HepG2 (cell line): ENCODE data around the gene ABCG1. TPM values are rescaled to one million over a fixed set of nuclear protein-coding genes. Genes with fewer than 3 reads are reported as not detected.

ENCODE experiments used
- ATAC-seq: fragments of 200-7000 bp; cut with Tn5 transposase; 3 replicates; pipeline ENCODE4 v1.9.1; 2020; ENCODE audit warnings: mild to moderate bottlenecking, moderate library complexity
- BruUV-seq: library from RNA; stranded (reverse); fragments of 400-500 nt; replicated peaks from 2 replicates; lab custom pipeline; 2021; lab: Mats Ljungman, UMichigan
- CTCF ChIA-PET: fragments of 300-600 bp; formaldehyde crosslinking; extraction: SDS; loops from one replicate; lab custom pipeline; 2021; ENCODE audit warnings: low total read pairs, inconsistent platforms, low intra/inter-chr PET ratio; lab: Yijun Ruan, JAX
- POLR2A ChIA-PET: fragments of 350-600 bp; sonication (Branson Sonifier 250); formaldehyde crosslinking; loops from one replicate; lab custom pipeline; 2020; ENCODE audit warnings: antibody characterized with exemption, inconsistent platforms; lab: Yijun Ruan, JAX
- DNase-seq: peaks from one replicate; pipeline ENCODE4 v3.0.0-alpha.2; 2015; ENCODE audit warnings: low spot score
- FAIRE-seq: peaks from 3 replicates; lab custom pipeline; 2011; peaks lifted over from hg19 to GRCh38; lab: Jason Lieb, UNC
- H2AFZ ChIP-seq: one replicate; pipeline ENCODE4 v1.6.1; 2011; ENCODE audit warnings: low read length, inconsistent platforms
- H3K27ac ChIP-seq: fragments of 300-600 bp; 3 replicates; pipeline ENCODE4 v1.8.0; 2011; ENCODE audit warnings: mixed run types, mild to moderate bottlenecking, mixed read lengths, low read length, inconsistent platforms; ENCODE audit not compliant: insufficient read depth; ENCODE audit errors: extremely low read length
- H3K27me3 ChIP-seq, 2 experiments: fragments of 200-600 bp in 1 of 2; 2 replicates in 1 of 2; 3 replicates in 1 of 2; pipeline versions ENCODE4 v1.6.0 to v1.8.0; 2011; ENCODE audit warnings: low read length in 2 of 2, mild to moderate bottlenecking in 2 of 2, moderate library complexity in 2 of 2, inconsistent platforms in 1 of 2; ENCODE audit not compliant: insufficient read depth in 2 of 2, control insufficient read depth in 1 of 2
- H3K36me3 ChIP-seq, 2 experiments: fragments of 200-600 bp in 1 of 2; replicated peaks in 1 of 2; 2 replicates in 1 of 2; 3 replicates in 1 of 2; pipeline versions ENCODE4 v1.5.1 to v1.8.0; 2011; ENCODE audit warnings: low read length in 2 of 2, inconsistent platforms in 1 of 2; ENCODE audit not compliant: insufficient read depth in 2 of 2, control insufficient read depth in 1 of 2
- H3K4me1 ChIP-seq: 2 replicates; pipeline ENCODE4 v1.5.1; 2012; ENCODE audit warnings: low read length, inconsistent platforms; ENCODE audit not compliant: insufficient read depth
- H3K4me2 ChIP-seq: 2 replicates; pipeline ENCODE4 v1.6.0; 2011; ENCODE audit warnings: low read depth, low read length, inconsistent platforms
- H3K4me3 ChIP-seq, 3 experiments: fragments of 200-600 bp in 1 of 3; sonication (generic), shearing (Covaris generic) in 1 of 3; replicated peaks in 1 of 3; 2 replicates each; pipeline ENCODE4 v1.5.1; 2011 to 2016; ENCODE audit warnings: low read length in 3 of 3, inconsistent platforms in 2 of 3, low read depth in 2 of 3, mild to moderate bottlenecking in 2 of 3, control low read depth in 1 of 3, mixed read lengths in 1 of 3; ENCODE audit not compliant: insufficient read depth in 1 of 3
- H3K79me2 ChIP-seq: one replicate; pipeline ENCODE4 v1.6.1; 2011; ENCODE audit warnings: low read length, inconsistent platforms; ENCODE audit not compliant: insufficient read depth
- H3K9ac ChIP-seq: 2 replicates; pipeline ENCODE4 v1.6.0; 2011; ENCODE audit warnings: mild to moderate bottlenecking, low read depth, low read length, inconsistent platforms; ENCODE audit not compliant: insufficient read depth
- H3K9me3 ChIP-seq: 2 replicates; pipeline ENCODE4 v1.5.1; 2012; ENCODE audit warnings: mild to moderate bottlenecking, low read length
- H4K20me1 ChIP-seq: 2 replicates; pipeline ENCODE4 v1.6.0; 2011; ENCODE audit warnings: inconsistent platforms, mild to moderate bottlenecking, low read length, moderate library complexity; ENCODE audit not compliant: insufficient read depth
- ARID2 ChIP-seq: sonication (generic); formaldehyde crosslinking; IDR thresholded peaks from 2 replicates; pipeline ENCODE4 v1.8.1; 2022; ENCODE audit warnings: mild to moderate bottlenecking, missing genetic modification reagents, borderline replicate concordance
- ELF3 ChIP-seq: IDR thresholded peaks from 2 replicates; pipeline ENCODE4 v1.6.1; 2016; ENCODE audit warnings: missing genetic modification reagents, missing compliant biosample characterization
- FOXP4 ChIP-seq: sonication (generic); formaldehyde crosslinking; IDR thresholded peaks from 2 replicates; pipeline ENCODE4 v1.4.0; 2020; ENCODE audit warnings: missing genetic modification reagents
- GATAD2A ChIP-seq: IDR thresholded peaks from 2 replicates; pipeline ENCODE4 v1.6.1; 2016
- KDM2A ChIP-seq: sonication (generic); formaldehyde crosslinking; IDR thresholded peaks from 2 replicates; pipeline ENCODE4 v1.4.0; 2020; ENCODE audit warnings: low read depth, missing genetic modification reagents, borderline replicate concordance
- NFKB2 ChIP-seq: sonication (generic); formaldehyde crosslinking; IDR thresholded peaks from 2 replicates; pipeline ENCODE4 v1.4.0; 2020; ENCODE audit warnings: missing genetic modification reagents, borderline replicate concordance
- PAF1 ChIP-seq: IDR thresholded peaks from 2 replicates; pipeline ENCODE4 v1.6.1; 2016; ENCODE audit warnings: missing genetic modification reagents, missing compliant biosample characterization
- ZFP36L1 ChIP-seq: sonication (generic); formaldehyde crosslinking; IDR thresholded peaks from 2 replicates; pipeline ENCODE4 v1.8.0; 2022; ENCODE audit warnings: mild to moderate bottlenecking, missing genetic modification reagents, moderate library complexity
- ZNF484 ChIP-seq: sonication (generic); formaldehyde crosslinking; IDR thresholded peaks from 2 replicates; pipeline ENCODE4 v1.5.1; 2020; ENCODE audit warnings: mild to moderate bottlenecking, low read depth, missing genetic modification reagents, borderline replicate concordance
- ZNF777 ChIP-seq: sonication (generic); formaldehyde crosslinking; IDR thresholded peaks from 2 replicates; pipeline ENCODE4 v1.4.0; 2020; ENCODE audit warnings: missing genetic modification reagents
- WGBS: methylation state at CpG from one replicate; pipeline ENCODE4 v1.1.6; 2017; ENCODE audit warnings: low lambda C conversion rate; 5-methylcytosine and 5-hydroxymethylcytosine counted together
- in situ Hi-C: cut with HindIII; loops from 2 replicates; pipeline ENCODE4 v1.10.0; 2017; ENCODE audit warnings: low pct_unique_long_range_greater_than_20kb; ENCODE audit not compliant: extremely low pct_ligation_motif_present
- intact Hi-C: fragments of 100-400 bp; cut with micrococcal nuclease; formaldehyde crosslinking; loops from one replicate; pipeline ENCODE4 v1.10.0; 2022; ENCODE audit not compliant: unreplicated experiment
- polyA plus RNA-seq, 8 experiments: library from polyadenylated mRNA; depleted of rRNA in 3 of 8; stranded (reverse) in 7 of 8; unstranded in 1 of 8; fragments of >200 nt; fragmentation: Illumina TruSeq in 4 of 8; extraction: Trizol in 4 of 8; gene quantifications; 2 replicates each; pipeline versions ENCODE4 v1.2.1 to v1.2.3, GENCODE V29; 2011 to 2016; ENCODE audit warnings: low read depth in 4 of 8, missing spikeins in 1 of 8, mixed read lengths in 1 of 8; ENCODE audit not compliant: insufficient read depth in 1 of 8
- total RNA-seq, 5 experiments: library from RNA; depleted of rRNA; stranded (reverse); fragments of >200 nt; fragmentation: Illumina TruSeq; extraction: Trizol; gene quantifications; 2 replicates each; pipeline ENCODE4 v1.2.3, GENCODE V29; 2016; ENCODE audit warnings: low read depth in 1 of 5
- TF ChIP-seq, protein P1 (sequence below): sonication (generic); formaldehyde crosslinking; conservative IDR thresholded peaks from 2 replicates; pipeline ENCODE4 v1.4.0; 2020; ENCODE audit warnings: missing genetic modification reagents

ABCG1 gene
- total and polyA plus RNA-seq, 2 of the 13 experiments (the other 11 are each of a cell fraction or from before 2014, with no cell fraction given) = 0.04 TPM; not detected in 1

DNA sequence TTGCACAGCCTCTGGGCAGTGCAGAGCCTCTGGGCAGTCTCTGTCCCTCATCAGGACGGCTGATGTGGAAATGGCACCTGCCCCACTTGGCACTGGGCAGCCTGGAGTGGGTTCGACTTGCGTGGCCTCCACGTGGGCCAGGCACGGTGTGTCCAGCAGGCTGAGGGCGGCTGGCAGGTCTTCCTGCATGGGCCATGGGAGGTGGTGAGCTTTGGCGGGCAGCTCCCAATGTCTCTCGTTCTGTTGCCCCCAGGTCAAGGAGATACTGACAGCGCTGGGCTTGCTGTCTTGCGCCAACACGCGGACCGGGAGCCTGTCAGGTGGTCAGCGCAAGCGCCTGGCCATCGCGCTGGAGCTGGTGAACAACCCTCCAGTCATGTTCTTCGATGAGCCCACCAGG is 63.1 kb downstream of the ABCG1 start:
- intact Hi-C loops = no loop called here
- Histone ChIP-seq H3K79me2 (no peaks in the 10 kb centered on the region), H3K4me2 (no peak overlapping the region), H3K9ac (no peak overlapping the region), H3K36me3 (no peaks in the 10 kb centered on the region), H3K27me3 (peaks cover 6 to 59% of the 10 kb centered on the region in 2 experiments), H3K4me3 (no peak overlapping the region), H3K4me1 (no peaks in the 10 kb centered on the region), H4K20me1 (no peaks in the 10 kb centered on the region), H3K9me3 (no peaks in the 10 kb centered on the region), H2AFZ (no peak overlapping the region), H3K27ac (no peak overlapping the region)
- WGBS = no CpG with 5 or more reads among the region's 18 CpGs
- DNase-seq (no peak), FAIRE-seq (no peak), ATAC-seq (no peak; the same call in 2 of the 3 replicates)
- TF ChIP-seq PAF1 = no peak
- no peak for TF ChIP-seq ZNF484 (CRISPR knock-in tag)
- TF ChIP-seq ARID2 (CRISPR knock-in tag) = no peak
- TF ChIP-seq ZFP36L1 (CRISPR knock-in tag) = no peak
- TF ChIP-seq KDM2A = no peak
- no peak for TF ChIP-seq GATAD2A
- no peak for TF ChIP-seq ELF3 (CRISPR knock-in tag)
- TF ChIP-seq, protein P1, sequence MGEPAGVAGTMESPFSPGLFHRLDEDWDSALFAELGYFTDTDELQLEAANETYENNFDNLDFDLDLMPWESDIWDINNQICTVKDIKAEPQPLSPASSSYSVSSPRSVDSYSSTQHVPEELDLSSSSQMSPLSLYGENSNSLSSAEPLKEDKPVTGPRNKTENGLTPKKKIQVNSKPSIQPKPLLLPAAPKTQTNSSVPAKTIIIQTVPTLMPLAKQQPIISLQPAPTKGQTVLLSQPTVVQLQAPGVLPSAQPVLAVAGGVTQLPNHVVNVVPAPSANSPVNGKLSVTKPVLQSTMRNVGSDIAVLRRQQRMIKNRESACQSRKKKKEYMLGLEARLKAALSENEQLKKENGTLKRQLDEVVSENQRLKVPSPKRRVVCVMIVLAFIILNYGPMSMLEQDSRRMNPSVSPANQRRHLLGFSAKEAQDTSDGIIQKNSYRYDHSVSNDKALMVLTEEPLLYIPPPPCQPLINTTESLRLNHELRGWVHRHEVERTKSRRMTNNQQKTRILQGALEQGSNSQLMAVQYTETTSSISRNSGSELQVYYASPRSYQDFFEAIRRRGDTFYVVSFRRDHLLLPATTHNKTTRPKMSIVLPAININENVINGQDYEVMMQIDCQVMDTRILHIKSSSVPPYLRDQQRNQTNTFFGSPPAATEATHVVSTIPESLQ = no peak
- TF ChIP-seq NFKB2 = no peak
- no peak for TF ChIP-seq ZNF777 (CRISPR knock-in tag)
- no peak for TF ChIP-seq FOXP4 (CRISPR knock-in tag)
- ChIA-PET POLR2A (no interaction called here), CTCF (no interaction called here)
- in situ Hi-C loops = no loop called here
- no TSS peak for BruUV-seq
